AG10803 (cell line): Measurements from ENCODE around the gene ACACA.
"Not testable (repeated sequence)": the region's sequence is repeated elsewhere in the genome, so short reads cannot be mapped to it uniquely, and the experiment has no call there.

Experiments used
- DNase-seq: peaks from one replicate; pipeline ENCODE4 v3.0.0; 2010; ENCODE audit warnings: low read depth
- H3K4me3 ChIP-seq: 2 replicates; pipeline ENCODE4 v1.5.1; 2011; ENCODE audit warnings: mild to moderate bottlenecking, low read length, control low read depth
- CTCF ChIP-seq: conservative IDR thresholded peaks from 2 replicates; pipeline ENCODE4 v1.5.1; 2011; ENCODE audit warnings: mild to moderate bottlenecking, low read length, control low read depth, inconsistent platforms

Gene ACACA

DNA sequence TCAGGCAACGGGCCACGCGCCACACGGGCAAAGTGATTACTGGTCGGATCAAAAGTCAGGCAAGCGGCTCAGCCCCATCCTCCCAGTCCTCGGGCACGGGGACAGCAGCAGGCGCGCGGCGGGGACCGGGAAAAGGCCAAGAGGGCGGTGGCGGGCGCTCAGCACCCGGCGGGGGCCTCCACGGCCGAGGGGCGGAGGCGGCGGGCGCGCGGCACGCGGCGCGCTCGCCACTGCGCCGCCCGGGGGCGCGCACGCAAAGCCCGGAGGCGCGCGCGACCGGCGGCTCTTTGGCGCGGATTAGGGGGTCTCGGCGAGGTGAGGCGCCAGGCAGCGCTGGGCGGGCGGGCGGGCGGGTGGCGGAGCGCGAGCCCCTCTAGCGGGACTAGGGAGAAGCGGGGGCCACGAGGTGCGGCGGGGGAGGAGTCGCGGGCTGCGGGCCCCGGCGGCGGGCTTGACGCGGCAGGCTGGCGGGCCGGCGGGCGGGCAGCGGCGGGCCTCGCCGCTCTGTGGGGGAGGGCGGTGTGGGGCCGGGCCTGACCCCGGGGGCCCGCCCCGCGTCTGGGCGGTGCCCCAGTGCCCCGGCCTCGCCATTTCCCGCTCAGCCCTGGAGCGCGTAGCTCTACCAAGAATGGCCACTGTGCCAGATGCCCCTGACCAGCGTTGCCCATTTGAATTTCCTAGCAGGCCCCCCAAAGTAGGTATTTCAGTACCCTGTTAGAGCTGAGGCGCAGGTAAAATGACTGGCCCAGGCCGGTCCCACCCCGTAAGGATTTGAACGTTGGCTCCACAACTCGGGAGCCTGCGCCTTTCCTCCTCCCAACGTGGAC is at the start of gene ACACA, which contains the start of gene TADA2A:
Gene ACACA, minus strand, starts transcription at position 202 of the 827 bp plus-strand sequence. CDS start 537 bp downstream, outside the sequence.
Gene TADA2A, plus strand, starts transcription at position 252 of the 827 bp plus-strand sequence. CDS start 4,480 bp downstream, outside the sequence.
- DNase-seq = peak; percentile 73
- H3K4me3 ChIP-seq = peak within 1 kb of the TSS; percentile 86
- TF ChIP-seq CTCF = no peak

DNA sequence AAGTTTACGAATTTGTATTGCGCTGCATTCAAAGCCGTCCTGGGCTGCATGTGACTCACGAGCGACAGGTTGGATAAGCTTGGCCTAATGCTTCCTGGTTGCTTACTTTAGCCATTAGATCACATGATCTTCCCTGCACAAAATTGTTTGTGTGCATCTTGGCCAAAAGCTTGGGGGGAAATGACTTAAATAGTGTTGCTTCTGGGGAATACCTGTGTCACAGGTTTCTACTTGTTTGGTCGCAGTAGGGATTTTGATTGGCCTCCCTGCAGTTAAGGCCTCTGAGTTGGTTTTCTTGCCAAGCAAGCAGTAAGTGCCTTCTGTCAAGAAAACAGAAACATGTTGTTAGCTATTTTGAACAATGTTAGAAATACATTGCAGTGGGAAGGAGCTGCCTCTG is 43.5 kb upstream of the ACACA start:
- no peak for DNase-seq
- no peak for TF ChIP-seq CTCF

DNA sequence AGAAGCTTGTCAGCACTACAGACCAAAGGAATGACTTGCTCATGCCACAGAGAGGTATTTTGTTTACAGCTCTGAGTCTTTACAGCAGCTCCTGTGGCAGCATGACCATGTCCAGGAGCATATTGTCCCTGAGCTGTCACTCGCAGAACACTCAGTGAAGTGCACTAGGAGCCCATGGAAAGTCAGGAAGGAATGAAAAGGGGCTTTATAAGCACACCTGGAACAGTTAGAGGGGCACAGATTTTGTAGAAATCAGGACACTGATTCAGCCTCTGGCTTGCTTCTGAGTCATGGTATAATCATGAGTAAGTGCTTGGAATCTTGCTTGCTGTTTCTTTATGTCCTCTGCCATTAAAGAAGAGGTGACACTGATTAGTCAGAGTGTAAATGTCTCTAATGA is 41.0 kb upstream of the ACACA start:
- no peak for TF ChIP-seq CTCF
- DNase-seq = peak; percentile 34
- no peak overlapping the region for H3K4me3 ChIP-seq

More for the DNA sequence above, 43.5 kb upstream of the ACACA start:
- no peak overlapping the region for H3K4me3 ChIP-seq

DNA sequence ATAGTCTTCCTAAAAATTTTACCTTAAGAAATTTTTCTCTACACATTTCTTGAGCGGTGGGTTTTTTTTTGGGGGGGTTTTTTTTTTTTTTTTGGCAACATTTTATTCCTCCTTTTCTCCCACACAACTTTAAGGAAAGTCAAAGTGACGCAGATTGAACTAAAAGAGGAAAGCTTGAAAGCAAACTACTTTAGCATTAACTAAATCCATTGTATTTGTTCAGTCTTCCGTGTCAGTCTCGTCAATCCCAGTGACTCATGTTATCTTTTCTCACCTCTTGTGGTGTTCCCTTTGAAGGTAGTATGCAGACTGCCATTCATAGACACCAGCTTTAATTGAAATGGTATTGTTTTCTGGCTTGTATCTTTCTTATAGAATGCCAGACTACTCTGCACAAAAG is 39.4 kb upstream of the ACACA start:
- no peak for DNase-seq
- no peak for TF ChIP-seq CTCF
- H3K4me3 ChIP-seq = no peak overlapping the region

DNA sequence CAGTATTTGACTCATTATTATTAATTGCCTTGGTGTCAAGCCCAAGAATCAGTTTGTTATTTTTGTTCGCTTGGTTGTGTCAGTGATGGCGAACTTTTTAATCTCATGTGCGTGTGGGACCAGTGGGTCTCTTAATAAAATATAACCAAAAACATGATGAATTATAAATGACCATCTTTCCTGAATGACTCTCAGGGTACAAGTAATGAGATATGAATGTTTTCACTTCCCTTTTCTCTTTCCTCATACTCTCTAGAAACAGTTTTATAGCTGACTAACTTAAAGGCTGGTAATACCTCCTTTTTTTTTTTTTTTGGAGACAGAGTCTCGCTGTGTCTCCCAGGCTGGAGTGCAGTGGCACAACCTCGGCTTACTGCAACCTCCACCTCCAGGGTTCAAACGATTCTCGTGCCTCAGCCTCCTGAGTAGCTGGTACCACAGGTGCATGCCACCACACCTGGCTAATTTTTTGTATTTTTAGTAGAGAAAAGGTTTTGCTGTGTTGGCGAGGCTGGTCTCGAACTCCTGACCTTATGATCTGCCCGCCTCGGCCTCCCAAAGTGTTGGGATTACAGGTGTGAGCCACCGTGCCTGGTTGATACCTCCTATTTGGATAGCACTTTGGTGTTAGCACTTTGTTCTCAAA is 34.9 kb upstream of the ACACA start:
- DNase-seq = not testable (repeated sequence)

DNA sequence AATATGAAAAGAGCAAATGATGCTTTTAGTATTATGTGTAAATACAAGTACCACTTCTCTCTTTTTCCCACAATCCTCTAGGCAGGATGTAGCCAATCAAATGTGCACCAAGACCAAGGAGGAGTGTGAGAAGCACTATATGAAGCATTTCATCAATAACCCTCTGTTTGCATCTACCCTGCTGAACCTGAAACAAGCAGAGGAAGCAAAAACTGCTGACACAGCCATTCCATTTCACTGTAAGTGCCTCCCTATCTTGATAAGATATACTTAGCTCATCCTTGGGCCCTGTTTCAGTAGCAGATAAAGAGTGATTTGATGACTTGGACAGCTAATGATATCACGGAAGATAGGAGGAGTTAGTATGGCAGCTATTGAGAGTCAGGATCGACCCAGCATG is 33.8 kb upstream of the ACACA start:
- DNase-seq = no peak
- no peak for TF ChIP-seq CTCF
- no peak overlapping the region for H3K4me3 ChIP-seq

More for the DNA sequence above, 34.9 kb upstream of the ACACA start:
- not testable (repeated sequence) for H3K4me3 ChIP-seq

- no peak for DNase-seq
- H3K4me3 ChIP-seq = no peak overlapping the region
- TF ChIP-seq CTCF = peak; percentile 7
Observed at GRCh38 chr17:37438141-37438540, 31.5 kb upstream of the ACACA start.
